ENCODE data around the gene CLEC14A.

The CLEC14A gene

DNA sequence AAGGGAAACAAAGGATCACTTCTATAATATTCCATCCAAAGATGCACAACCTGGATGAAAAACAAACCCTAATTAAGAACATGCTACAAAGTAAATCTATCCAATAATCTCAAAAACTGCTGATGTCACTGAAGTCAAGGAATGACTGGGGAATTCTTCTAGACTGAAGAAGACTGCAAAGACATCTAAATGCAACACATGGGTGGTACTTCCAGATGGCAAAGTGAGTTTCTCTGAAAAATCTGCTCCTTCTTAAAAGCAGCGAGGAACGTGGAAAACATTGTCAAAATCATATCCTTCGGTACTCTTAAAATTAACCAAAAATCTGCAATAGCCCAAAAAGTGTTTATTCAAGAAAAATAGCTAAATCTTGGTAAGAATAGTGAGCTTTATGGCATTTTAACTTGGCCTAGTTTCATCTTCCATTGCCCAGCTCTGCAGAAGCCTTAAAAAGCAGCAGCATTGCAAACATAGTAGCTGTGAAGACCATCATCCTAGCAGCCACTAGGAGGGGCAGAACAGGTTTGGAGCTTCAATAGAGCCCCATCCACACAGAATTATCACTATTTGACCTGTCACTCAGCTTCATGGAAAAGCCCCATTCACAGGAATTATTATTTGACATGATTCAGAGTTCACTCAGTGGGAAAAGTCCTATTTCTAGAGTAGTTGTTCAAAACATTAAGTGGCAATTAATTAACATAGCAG lies 7.4 kb downstream of the CLEC14A start:
- DNase-seq (ENCODE audit: low read depth), result no peak

DNA sequence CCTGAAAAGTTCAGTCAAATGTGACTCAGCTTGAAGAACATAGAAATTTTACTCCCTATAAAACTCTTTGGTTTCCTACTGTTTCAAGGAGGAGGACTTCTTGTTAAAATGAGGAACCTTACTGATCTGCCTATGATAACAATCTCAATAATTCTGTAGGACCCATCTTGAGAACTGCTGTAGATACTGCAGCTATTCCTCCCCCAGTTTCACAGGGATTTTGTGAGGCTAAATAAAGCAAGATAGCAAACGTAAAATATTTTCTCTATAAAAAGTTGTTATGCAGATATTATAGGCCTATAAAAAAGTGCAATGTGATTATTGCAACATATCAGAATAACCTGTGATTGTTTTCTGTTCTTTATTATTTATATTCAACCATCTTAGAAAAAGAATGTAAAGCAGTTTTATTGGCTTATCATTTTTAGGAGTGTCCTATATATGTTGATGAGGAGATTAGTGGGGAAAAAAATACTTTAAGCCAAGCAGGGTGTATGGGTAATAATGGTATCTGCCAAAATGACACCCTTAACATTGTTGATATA lies 12.1 kb downstream of the CLEC14A start:
- no peak for DNase-seq (ENCODE audit: low read depth)

DNA sequence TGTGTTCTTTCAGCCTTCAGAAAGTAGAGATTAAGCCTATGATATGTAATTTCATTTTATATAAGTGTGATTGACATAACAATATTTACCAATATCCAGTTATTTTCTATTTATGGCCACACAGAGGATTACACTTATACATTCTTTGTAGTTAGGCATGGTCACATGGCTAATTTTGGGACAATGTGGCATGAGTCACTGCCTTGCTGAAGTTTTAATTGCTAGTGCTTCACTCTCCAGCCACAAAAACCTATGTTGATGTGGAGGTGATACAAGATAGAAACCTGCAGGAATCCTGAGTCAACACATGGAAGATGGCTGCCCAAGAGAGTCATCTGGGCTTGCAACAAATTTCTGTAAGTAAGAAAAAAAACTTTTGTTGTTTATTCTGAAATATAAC lies 17.0 kb downstream of the CLEC14A start:
- no peak for DNase-seq (ENCODE audit: low read depth)

DNA sequence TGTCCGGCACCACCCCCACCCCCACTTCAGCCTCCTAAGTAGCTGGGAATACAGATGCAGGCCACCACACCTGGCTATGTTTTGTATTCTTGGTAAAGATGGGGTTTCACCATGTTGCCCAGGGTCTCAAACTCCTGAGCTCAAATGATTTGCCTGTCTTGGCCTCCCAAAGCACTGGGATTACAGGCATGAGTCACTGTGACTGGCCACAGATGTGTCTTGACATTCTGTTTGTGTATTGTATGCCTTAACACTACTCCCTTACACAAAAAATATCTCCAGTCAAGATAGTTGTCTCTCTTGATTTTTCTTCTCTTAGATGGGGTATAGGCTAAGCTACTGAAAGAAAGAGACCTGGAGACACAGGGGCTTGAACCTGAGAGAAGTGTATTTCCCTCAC lies 17.6 kb downstream of the CLEC14A start:
- no peak for DNase-seq (ENCODE audit: low read depth)

DNA sequence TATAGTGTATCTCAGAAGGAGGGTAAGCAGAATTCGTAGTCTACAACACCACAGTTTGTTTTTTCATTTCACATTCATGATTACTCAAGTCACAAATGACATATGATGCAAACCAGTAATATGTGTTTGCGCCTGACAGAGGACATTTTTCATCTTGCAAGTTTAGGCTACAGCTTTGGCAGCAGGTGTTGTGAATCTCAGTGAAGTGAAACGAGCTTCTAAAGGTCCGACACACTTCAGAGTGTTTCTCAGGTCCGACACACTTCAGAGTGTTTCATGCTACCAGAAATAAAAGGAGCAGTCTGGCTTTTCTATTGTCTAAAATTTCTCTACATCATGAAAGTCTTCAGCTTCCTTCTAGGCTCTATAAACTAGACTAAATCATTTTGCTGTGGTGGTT lies 22.7 kb downstream of the CLEC14A start:
- DNase-seq (ENCODE audit: low read depth), result no peak

DNA sequence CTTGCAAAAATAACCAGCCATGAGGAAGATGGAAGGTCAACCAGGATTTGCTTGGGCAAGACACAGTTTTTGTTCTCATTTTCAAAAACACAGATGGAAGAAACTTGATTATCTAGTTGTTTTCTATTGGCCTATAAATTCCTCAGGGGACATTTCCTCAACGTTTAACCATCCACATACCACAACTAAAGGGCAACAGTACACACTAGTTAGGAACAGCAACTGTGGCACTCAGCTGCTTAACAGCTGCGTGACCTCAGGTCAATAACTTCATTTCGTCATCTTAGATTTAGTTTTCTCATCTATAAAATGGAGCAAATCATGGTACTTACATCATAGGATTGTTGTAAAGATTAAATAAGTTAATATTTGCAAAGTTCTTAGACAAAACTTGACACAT lies 29.5 kb downstream of the CLEC14A start:
- DNase-seq (ENCODE audit: low read depth), result no peak

DNA sequence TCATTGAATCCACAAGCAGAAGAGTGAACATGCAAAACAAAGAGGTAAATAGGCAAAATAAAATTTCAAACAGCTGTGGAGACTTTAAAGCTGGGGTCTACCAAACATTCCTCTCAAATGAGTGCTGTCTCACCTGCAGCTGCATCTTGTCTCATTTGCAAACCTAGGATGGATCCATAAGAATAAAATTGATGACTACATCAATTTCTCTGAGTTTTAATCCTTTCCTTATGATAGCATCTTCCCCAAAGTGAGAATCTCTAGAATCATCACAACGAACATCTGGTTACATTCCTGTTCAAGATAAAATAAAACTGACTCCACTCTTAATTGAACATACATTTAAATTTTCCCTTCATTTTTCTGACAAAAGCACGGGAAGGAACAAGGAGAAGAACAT lies 29.9 kb downstream of the CLEC14A start:
- no peak for DNase-seq (ENCODE audit: low read depth)

DNA sequence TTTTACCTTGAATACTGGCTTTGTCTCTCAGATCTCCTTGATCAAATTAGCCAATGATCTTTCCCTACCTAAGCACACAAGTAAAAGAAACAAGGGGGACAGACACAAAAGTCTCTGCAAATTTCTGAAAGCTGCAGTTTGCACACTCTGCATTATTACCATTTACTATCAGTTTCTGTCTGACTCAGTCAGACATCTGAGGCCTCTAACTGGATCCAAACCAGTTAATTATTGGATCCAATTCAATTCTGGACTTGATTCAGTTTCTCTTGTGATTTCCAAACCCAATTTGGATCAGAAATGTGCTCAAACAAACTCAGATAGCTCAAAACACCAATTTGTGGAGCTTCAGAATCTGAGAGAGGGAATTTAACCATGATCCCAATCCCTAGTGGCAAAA lies 31.6 kb downstream of the CLEC14A start:
- no peak for DNase-seq (ENCODE audit: low read depth)

DNA sequence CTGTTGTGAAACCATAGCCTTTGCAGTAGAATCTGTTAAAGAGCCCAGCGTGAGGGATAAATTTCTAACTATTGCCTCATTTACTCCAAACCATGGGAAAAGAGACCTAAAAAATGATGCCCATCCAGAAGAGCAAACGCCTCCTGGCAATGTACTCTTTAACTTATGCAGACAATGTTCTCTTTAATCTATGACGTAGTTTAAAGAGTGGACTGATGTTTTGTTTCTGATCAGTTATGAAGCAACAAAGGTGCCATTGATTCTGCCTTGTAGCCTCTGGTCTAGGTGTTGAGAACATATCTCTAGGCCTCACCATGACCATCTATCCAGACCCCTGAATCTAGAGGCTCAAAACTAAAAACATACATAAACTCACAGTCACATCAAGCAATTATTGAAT lies 34.8 kb downstream of the CLEC14A start:
- no peak for DNase-seq (ENCODE audit: low read depth)

DNA sequence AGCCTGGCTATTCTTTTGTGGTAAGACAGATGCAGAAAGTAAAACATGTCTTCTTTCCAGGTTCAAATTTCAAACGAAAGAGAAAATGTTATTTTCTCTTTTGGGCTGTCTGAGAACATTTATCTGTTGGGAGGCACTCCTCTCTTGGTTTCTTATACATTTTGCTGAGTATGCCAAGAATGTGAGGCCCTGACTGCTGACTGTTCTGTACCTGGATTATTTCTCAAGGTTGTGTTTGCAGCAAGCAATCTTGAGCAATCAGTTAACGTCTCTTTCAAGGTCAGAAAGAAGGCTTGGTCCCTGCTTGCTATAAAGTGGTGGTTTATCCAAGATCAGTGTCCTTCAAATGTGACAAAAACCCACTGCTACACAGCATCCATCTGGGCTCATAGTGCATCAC lies 38.3 kb downstream of the CLEC14A start:
- no peak for DNase-seq (ENCODE audit: low read depth)

DNA sequence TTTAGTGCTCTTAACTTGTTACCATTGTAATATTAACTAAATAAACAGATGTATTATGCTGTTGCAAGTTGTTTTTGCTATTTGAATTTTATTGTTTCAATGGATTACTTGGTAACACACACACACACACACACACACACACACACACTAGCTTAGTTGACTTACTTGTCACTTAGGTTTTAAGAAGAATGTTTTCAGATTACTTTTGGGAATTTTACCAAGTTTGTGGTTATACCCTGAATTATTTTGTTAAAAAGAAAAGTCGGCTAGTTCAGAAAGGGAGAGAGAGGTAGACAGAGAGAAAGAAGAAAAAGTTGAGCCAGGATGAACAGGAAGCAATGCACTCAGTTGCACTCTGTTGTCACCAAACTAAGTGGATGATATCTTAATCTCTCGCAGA lies 42.9 kb downstream of the CLEC14A start:
- DNase-seq (ENCODE audit: low read depth), result no peak

DNA sequence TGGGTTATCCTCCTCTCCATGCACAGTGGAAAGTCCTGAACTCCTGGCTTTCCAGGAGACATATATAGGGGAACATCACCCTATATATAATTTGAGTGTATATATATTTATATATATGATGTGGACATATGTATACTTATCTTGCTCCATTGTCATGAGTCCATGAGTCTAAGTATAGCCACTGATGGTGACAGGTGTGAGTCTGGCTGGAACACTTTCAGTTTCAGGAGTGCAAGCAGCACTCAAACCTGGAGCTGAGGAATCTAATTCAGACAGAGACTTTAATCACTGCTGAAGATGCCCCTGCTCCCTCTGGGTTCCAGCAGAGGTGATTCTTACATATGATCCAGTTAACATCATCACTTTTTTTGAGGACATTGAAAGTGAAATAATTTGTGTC lies 43.8 kb downstream of the CLEC14A start:
- no peak for DNase-seq (ENCODE audit: low read depth)

DNA sequence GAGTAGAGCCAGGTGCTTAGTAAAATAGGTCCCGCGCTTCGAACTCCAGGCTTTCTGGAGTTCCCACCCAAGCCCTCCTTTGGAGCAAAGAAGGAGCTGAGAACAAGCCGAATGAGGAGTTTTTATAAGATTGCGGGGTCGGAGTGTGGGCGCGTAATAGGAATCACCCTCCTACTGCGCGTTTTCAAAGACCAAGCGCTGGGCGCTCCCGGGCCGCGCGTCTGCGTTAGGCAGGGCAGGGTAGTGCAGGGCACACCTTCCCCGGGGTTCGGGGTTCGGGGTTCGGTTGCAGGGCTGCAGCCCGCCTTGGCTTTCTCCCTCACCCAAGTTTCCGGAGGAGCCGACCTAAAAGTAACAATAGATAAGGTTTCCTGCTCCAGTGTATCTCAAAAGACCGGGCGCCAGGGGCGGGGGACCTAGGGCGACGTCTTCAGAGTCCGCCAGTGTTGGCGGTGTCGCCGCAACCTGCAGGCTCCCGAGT lies 44.6 kb downstream of the CLEC14A start:
- DNase-seq (ENCODE audit: low read depth), result no peak

DNA sequence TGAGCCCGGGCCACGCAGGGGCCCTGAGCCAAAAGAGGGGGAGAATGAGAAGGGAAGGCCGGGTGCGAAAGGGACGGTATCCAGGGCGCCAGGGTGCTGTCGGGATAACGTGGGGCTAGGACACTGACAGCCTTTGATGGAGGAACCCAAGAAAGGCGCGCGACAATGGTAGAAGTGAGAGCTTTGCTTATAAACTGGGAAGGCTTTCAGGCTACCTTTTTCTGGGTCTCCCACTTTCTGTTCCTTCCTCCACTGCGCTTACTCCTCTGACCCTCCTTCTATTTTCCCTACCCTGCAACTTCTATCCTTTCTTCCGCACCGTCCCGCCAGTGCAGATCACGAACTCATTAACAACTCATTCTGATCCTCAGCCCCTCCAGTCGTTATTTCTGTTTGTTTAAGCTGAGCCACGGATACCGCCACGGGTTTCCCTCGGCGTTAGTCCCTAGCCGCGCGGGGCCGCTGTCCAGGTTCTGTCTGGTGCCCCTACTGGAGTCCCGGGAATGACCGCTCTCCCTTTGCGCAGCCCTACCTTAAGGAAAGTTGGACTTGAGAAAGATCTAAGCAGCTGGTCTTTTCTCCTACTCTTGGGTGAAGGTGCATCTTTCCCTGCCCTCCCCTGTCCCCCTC lies 45.2 kb downstream of the CLEC14A start:
- DNase-seq (ENCODE audit: low read depth), result no peak

DNA sequence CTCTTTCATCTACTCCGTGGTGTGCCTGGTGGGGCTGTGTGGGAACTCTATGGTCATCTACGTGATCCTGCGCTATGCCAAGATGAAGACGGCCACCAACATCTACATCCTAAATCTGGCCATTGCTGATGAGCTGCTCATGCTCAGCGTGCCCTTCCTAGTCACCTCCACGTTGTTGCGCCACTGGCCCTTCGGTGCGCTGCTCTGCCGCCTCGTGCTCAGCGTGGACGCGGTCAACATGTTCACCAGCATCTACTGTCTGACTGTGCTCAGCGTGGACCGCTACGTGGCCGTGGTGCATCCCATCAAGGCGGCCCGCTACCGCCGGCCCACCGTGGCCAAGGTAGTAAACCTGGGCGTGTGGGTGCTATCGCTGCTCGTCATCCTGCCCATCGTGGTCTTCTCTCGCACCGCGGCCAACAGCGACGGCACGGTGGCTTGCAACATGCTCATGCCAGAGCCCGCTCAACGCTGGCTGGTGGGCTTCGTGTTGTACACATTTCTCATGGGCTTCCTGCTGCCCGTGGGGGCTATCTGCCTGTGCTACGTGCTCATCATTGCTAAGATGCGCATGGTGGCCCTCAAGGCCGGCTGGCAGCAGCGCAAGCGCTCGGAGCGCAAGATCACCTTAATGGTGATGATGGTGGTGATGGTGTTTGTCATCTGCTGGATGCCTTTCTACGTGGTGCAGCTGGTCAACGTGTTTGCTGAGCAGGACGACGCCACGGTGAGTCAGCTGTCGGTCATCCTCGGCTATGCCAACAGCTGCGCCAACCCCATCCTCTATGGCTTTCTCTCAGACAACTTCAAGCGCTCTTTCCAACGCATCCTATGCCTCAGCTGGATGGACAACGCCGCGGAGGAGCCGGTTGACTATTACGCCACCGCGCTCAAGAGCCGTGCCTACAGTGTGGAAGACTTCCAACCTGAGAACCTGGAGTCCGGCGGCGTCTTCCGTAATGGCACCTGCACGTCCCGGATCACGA lies 46.0 kb downstream of the CLEC14A start:
- DNase-seq (ENCODE audit: low read depth), result no peak

DNA sequence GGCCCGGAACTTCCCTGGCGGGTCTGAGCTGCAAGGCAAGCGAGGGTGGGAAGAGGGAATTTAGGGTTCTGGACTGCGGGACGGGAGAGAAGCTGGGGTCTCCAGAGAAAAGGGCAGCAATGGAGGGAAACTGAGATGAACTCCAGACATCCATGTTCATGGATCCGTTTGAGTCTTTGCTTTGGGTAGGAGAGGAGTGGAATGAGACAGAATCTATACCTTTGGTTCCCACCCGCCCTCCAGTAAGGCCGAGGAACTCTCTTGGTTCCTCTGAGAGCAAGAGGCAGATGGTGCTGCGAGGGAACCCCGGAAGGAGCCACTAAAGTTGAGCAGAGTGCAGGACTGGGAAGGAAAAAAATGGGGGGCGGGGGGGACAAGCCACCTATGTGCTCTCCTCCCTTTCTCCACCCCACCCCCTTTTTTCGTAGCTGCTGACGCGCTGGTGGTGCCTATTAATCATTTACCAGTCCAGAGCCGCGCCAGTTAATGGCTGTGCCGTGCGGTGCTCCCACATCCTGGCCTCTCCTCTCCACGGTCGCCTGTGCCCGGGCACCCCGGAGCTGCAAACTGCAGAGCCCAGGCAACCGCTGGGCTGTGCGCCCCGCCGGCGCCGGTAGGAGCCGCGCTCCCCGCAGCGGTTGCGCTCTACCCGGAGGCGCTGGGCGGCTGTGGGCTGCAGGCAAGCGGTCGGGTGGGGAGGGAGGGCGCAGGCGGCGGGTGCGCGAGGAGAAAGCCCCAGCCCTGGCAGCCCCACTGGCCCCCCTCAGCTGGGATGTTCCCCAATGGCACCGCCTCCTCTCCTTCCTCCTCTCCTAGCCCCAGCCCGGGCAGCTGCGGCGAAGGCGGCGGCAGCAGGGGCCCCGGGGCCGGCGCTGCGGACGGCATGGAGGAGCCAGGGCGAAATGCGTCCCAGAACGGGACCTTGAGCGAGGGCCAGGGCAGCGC lies 47.0 kb downstream of the CLEC14A start:
- no peak for DNase-seq (ENCODE audit: low read depth)

DNA sequence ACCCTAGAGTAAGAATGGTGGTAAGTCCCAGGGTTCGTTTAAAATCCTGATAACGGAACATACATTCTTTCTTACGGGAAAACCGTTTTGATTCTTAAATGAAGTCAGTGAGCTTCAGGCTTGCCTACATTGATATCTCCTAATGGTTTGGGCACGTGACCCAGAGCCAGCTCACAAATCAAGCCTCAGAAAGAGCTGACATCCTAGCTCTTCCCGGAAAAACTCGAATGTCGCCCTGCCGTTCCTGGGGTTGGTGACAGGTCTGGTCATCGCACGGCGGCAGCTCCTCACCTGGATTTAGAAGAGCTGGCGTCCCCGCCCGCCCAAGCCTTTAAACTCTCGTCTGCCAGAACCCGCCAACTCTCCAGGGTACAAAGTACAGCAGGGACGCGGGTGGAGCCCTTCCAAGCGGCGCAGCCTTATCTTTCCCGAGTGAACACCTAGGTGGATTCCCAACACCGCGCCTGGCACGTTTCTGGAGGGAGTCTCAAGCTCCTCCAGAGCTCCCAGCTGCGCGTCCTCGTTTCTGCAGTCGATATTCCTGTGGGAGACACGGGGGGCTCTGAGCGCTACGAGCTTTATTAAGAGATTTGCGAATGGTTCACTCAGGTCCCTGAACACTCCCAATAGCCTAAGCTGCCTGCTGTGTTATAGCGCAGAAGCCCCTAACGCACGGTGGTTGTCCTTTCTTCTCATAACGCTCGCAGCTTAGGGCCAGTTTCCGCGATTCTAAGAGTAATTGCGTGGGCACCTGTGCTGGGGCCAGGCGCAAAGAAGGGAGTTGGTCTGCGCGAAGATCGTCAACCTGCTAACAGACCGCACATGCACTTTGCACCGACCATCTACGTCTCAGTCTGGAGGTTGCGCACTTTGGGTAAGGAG lies 47.9 kb downstream of the CLEC14A start, which contains the start of gene SSTR1:
SSTR1 (plus strand) TSS at position 169 of the 882 bp plus-strand sequence. CDS start 1,486 bp downstream, outside the sequence.
- no peak for DNase-seq (ENCODE audit: low read depth)

DNA sequence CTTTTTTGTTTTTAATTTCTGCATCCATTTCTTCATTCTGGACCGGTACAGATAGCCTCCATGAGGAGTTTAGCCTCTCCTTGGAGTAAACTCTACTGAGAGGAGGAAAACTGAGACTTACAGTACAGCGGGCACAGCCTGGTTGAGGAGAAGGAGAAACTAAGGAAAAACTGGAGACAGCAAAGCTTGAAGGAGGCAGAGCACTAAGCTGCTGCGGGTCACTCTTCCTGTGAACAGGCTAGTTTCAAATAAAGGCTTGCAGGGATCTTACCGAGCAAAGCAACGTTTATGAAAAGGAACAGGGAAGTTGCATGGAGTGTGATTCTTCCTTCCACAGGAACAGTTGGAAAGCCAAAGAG lies 48.5 kb downstream of the CLEC14A start:
- DNase-seq (ENCODE audit: low read depth), result no peak

DNA sequence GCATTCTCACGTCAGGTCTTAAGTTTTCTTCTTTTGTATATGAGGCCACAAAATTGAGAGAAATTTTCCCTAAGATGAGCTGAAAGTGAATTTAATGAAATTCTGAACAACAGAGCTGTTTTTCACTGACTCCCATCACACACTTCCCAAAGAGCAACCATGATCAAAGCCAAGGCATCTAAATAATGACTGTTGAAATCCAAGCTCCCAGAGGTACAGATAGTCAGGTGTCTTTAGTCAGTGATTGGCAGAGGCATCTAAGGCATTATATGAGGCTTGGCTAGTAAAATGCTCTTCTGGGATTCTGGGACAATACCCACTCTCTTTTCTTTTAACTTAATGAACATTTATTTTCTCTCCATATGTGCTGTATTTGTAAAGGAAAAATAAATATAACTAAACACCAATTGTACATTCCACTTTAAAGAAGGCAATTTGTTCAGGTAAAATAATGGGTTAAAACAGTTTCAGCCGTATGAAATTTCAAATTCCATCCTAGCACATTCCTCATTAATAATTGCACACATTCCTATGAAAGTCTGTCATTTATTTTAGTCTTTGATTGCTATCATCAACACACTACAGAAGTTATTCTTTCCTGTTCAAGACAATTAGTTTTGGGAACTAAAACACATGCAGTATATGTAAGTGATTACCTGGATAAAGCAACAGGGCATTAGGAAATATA lies 49.1 kb downstream of the CLEC14A start:
- no peak for DNase-seq (ENCODE audit: low read depth)
